COR-L47 (cell line): ENCODE results near the gene HCAR2.
"Not testable (repeated sequence)": the region's sequence is repeated elsewhere in the genome, so short reads cannot be mapped to it uniquely, and the experiment has no call there.

Experiments
- DNase-seq: peaks from one replicate; lab custom pipeline; 2025; lab: John Stamatoyannopoulos, UW

Gene HCAR2

GRCh38 chr12:122716658-122717057 is 13.5 kb upstream of the HCAR2 start, which contains the start of gene HCAR3:
Gene HCAR3, minus strand, starts transcription at chr12:122716811. Its CDS starts 74 bp downstream, at chr12:122716737.
- not testable (repeated sequence) for DNase-seq

GRCh38 chr12:122715211-122715610 is 12.1 kb upstream of the HCAR2 start:
- DNase-seq: not testable (repeated sequence)

- DNase-seq: not testable (repeated sequence)
These were observed 10.5 kb upstream of the HCAR2 start for GRCh38 chr12:122713491-122714188.

GRCh38 chr12:122711266-122711665 is 8.1 kb upstream of the HCAR2 start:
- DNase-seq: not testable (repeated sequence)

GRCh38 chr12:122710341-122710740 is 7.2 kb upstream of the HCAR2 start:
- DNase-seq: not testable (repeated sequence)

GRCh38 chr12:122709287-122709686 is 6.1 kb upstream of the HCAR2 start:
- not testable (repeated sequence) for DNase-seq

GRCh38 chr12:122703841-122704240 is 684 bp upstream of the HCAR2 start:
- DNase-seq: not testable (repeated sequence)

GRCh38 chr12:122701481-122701880 is 1.7 kb downstream of the HCAR2 start:
- not testable (repeated sequence) for DNase-seq

- DNase-seq: not testable (repeated sequence)
These were observed 3.0 kb downstream of the HCAR2 start for GRCh38 chr12:122700038-122700710.

GRCh38 chr12:122696922-122697321 is 6.2 kb downstream of the HCAR2 start:
- not testable (repeated sequence) for DNase-seq

- DNase-seq: no peak
These were observed 11.6 kb downstream of the HCAR2 start for GRCh38 chr12:122691566-122691965.

- DNase-seq: no peak
These were observed 14.9 kb downstream of the HCAR2 start for GRCh38 chr12:122688291-122688690.

- no peak for DNase-seq
These were observed 16.1 kb downstream of the HCAR2 start for GRCh38 chr12:122687086-122687485.

- DNase-seq: no peak
These were observed 16.6 kb downstream of the HCAR2 start for GRCh38 chr12:122686538-122686937.

- DNase-seq: no peak
These were observed 18.8 kb downstream of the HCAR2 start for GRCh38 chr12:122684297-122684813.

- DNase-seq: no peak
These were observed 21.3 kb downstream of the HCAR2 start for GRCh38 chr12:122681814-122682213.

GRCh38 chr12:122680989-122681388 is 22.2 kb downstream of the HCAR2 start:
- DNase-seq: not testable (repeated sequence)

- not testable (repeated sequence) for DNase-seq
These were observed 26.4 kb downstream of the HCAR2 start for GRCh38 chr12:122676781-122677180.

GRCh38 chr12:122676015-122676414 is 27.1 kb downstream of the HCAR2 start:
- not testable (repeated sequence) for DNase-seq

GRCh38 chr12:122672515-122672914 is 30.6 kb downstream of the HCAR2 start:
- no peak for DNase-seq

- DNase-seq: no peak
These were observed 33.6 kb downstream of the HCAR2 start for GRCh38 chr12:122669397-122670070.

GRCh38 chr12:122668268-122668667 is 34.9 kb downstream of the HCAR2 start:
- no peak for DNase-seq
